ENCODE results near the gene XYLT1. TPM values are rescaled to one million over a fixed set of nuclear protein-coding genes. Genes with fewer than 3 reads are reported as not detected.
"Not testable (repeated sequence)": the region's sequence is repeated elsewhere in the genome, so short reads cannot be mapped to it uniquely, and the experiment has no call there.

Gene XYLT1
- total RNA-seq, 1 experiment from 2014 or later = under 0.01 TPM

- Histone ChIP-seq H3K27me3 (no peaks in the 10 kb centered on the region), H3K27ac (no peak overlapping the region)
These were observed 148.9 kb downstream of the XYLT1 start for GRCh38 chr16:17321824-17322223.

GRCh38 chr16:17320009-17320408, 150.8 kb downstream of the XYLT1 start:
- no peak overlapping the region for H3K4me3 ChIP-seq
- no peaks in the 10 kb centered on the region for H3K36me3 ChIP-seq
- H3K27ac ChIP-seq = no peak overlapping the region
- H3K9me3 ChIP-seq (replicated peaks) = no peaks in the 10 kb centered on the region
- no peaks in the 10 kb centered on the region for H3K4me1 ChIP-seq
- no peak for DNase-seq
- no peaks in the 10 kb centered on the region for H3K27me3 ChIP-seq

More at GRCh38 chr16:17321824-17322223, 148.9 kb downstream of the XYLT1 start:
- no peaks in the 10 kb centered on the region for H3K36me3 ChIP-seq
- H3K4me1 ChIP-seq = no peaks in the 10 kb centered on the region
- no peak for DNase-seq
- no peak overlapping the region for H3K4me3 ChIP-seq
- no peaks in the 10 kb centered on the region for H3K9me3 ChIP-seq (replicated peaks)

GRCh38 chr16:17318238-17318637, 152.5 kb downstream of the XYLT1 start:
- Histone ChIP-seq H3K4me1 (no peaks in the 10 kb centered on the region), H3K27ac (no peak overlapping the region), H3K4me3 (no peak overlapping the region), H3K36me3 (no peaks in the 10 kb centered on the region), H3K9me3 (replicated peaks) (no peaks in the 10 kb centered on the region), H3K27me3 (no peaks in the 10 kb centered on the region)
- DNase-seq = no peak

GRCh38 chr16:17316005-17316404, 154.8 kb downstream of the XYLT1 start:
- DNase-seq = no peak
- Histone ChIP-seq H3K9me3 (replicated peaks) (no peaks in the 10 kb centered on the region), H3K4me1 (no peaks in the 10 kb centered on the region), H3K27ac (no peak overlapping the region), H3K4me3 (no peak overlapping the region), H3K27me3 (no peaks in the 10 kb centered on the region), H3K36me3 (no peaks in the 10 kb centered on the region)

GRCh38 chr16:17313793-17314547, 156.8 kb downstream of the XYLT1 start:
- no peaks in the 10 kb centered on the region for H3K27me3 ChIP-seq
- H3K9me3 ChIP-seq (replicated peaks) = no peaks in the 10 kb centered on the region
- no peak overlapping the region for H3K4me3 ChIP-seq
- H3K4me1 ChIP-seq = no peaks in the 10 kb centered on the region
- no peaks in the 10 kb centered on the region for H3K36me3 ChIP-seq
- no peak overlapping the region for H3K27ac ChIP-seq
- no peak for DNase-seq

- no peaks in the 10 kb centered on the region for H3K9me3 ChIP-seq (replicated peaks)
- H3K4me1 ChIP-seq = no peaks in the 10 kb centered on the region
- no peak overlapping the region for H3K27ac ChIP-seq
- H3K36me3 ChIP-seq = no peaks in the 10 kb centered on the region
- no peak for DNase-seq
- H3K4me3 ChIP-seq = no peak overlapping the region
- H3K27me3 ChIP-seq = no peaks in the 10 kb centered on the region
These were observed 157.6 kb downstream of the XYLT1 start for GRCh38 chr16:17313085-17313611.

GRCh38 chr16:17312094-17312710, 158.6 kb downstream of the XYLT1 start:
- no peaks in the 10 kb centered on the region for H3K4me1 ChIP-seq
- no peak overlapping the region for H3K27ac ChIP-seq
- no peak for DNase-seq
- H3K9me3 ChIP-seq (replicated peaks) = no peaks in the 10 kb centered on the region
- no peaks in the 10 kb centered on the region for H3K36me3 ChIP-seq
- H3K27me3 ChIP-seq = no peaks in the 10 kb centered on the region
- no peak overlapping the region for H3K4me3 ChIP-seq

- DNase-seq = no peak
- Histone ChIP-seq H3K27me3 (no peaks in the 10 kb centered on the region), H3K27ac (no peak overlapping the region), H3K4me1 (no peaks in the 10 kb centered on the region), H3K36me3 (no peaks in the 10 kb centered on the region), H3K9me3 (replicated peaks) (no peaks in the 10 kb centered on the region), H3K4me3 (no peak overlapping the region)
These were observed 159.2 kb downstream of the XYLT1 start for GRCh38 chr16:17311333-17312093.

GRCh38 chr16:17309510-17309909, 161.2 kb downstream of the XYLT1 start:
- Histone ChIP-seq H3K9me3 (replicated peaks) (no peaks in the 10 kb centered on the region), H3K36me3 (no peaks in the 10 kb centered on the region), H3K4me3 (no peak overlapping the region), H3K27ac (no peak overlapping the region), H3K27me3 (no peaks in the 10 kb centered on the region), H3K4me1 (no peaks in the 10 kb centered on the region)
- no peak for DNase-seq

GRCh38 chr16:17308186-17308585, 162.6 kb downstream of the XYLT1 start:
- no peaks in the 10 kb centered on the region for H3K36me3 ChIP-seq
- no peaks in the 10 kb centered on the region for H3K27me3 ChIP-seq
- H3K27ac ChIP-seq = no peak overlapping the region
- H3K4me3 ChIP-seq = no peak overlapping the region
- no peaks in the 10 kb centered on the region for H3K4me1 ChIP-seq
- no peaks in the 10 kb centered on the region for H3K9me3 ChIP-seq (replicated peaks)
- DNase-seq = no peak

- Histone ChIP-seq H3K4me3 (no peak overlapping the region), H3K9me3 (replicated peaks) (no peaks in the 10 kb centered on the region), H3K27ac (no peak overlapping the region), H3K27me3 (no peaks in the 10 kb centered on the region), H3K4me1 (no peaks in the 10 kb centered on the region), H3K36me3 (no peaks in the 10 kb centered on the region)
- no peak for DNase-seq
These were observed 163.3 kb downstream of the XYLT1 start for GRCh38 chr16:17307504-17307903.

- H3K27me3 ChIP-seq = no peaks in the 10 kb centered on the region
- no peaks in the 10 kb centered on the region for H3K9me3 ChIP-seq (replicated peaks)
- no peak for DNase-seq
- H3K36me3 ChIP-seq = no peaks in the 10 kb centered on the region
- no peaks in the 10 kb centered on the region for H3K4me1 ChIP-seq
- no peak overlapping the region for H3K27ac ChIP-seq
- no peak overlapping the region for H3K4me3 ChIP-seq
These were observed 164.0 kb downstream of the XYLT1 start for GRCh38 chr16:17306745-17307144.

GRCh38 chr16:17306211-17306610, 164.5 kb downstream of the XYLT1 start:
- not testable (repeated sequence) for H3K4me1 ChIP-seq; H3K27ac ChIP-seq; H3K36me3 ChIP-seq; DNase-seq; H3K4me3 ChIP-seq; H3K27me3 ChIP-seq; H3K9me3 ChIP-seq (replicated peaks)

GRCh38 chr16:17305694-17306093, 165.1 kb downstream of the XYLT1 start:
- no peak for DNase-seq
- H3K9me3 ChIP-seq (replicated peaks) = no peaks in the 10 kb centered on the region
- no peak overlapping the region for H3K4me3 ChIP-seq
- H3K27me3 ChIP-seq = no peaks in the 10 kb centered on the region
- H3K36me3 ChIP-seq = no peaks in the 10 kb centered on the region
- no peaks in the 10 kb centered on the region for H3K4me1 ChIP-seq
- H3K27ac ChIP-seq = no peak overlapping the region

- no peaks in the 10 kb centered on the region for H3K4me1 ChIP-seq
- H3K27me3 ChIP-seq = no peaks in the 10 kb centered on the region
- DNase-seq = no peak
- H3K36me3 ChIP-seq = no peaks in the 10 kb centered on the region
- H3K27ac ChIP-seq = no peak overlapping the region
- no peaks in the 10 kb centered on the region for H3K9me3 ChIP-seq (replicated peaks)
- H3K4me3 ChIP-seq = no peak overlapping the region
These were observed 166.2 kb downstream of the XYLT1 start for GRCh38 chr16:17304491-17305119.
